HepG2 (cell line): Measurements from ENCODE around the gene COG5. TPM values are rescaled to one million over a fixed set of nuclear protein-coding genes. Genes with fewer than 3 reads are reported as not detected.

Experiments used
- ATAC-seq: fragments of 200-7000 bp; cut with Tn5 transposase; 3 replicates; pipeline ENCODE4 v1.9.1; 2020; ENCODE audit warnings: mild to moderate bottlenecking, moderate library complexity
- BruUV-seq: library from RNA; stranded (reverse); fragments of 400-500 nt; replicated peaks from 2 replicates; lab custom pipeline; 2021; lab: Mats Ljungman, UMichigan
- CTCF ChIA-PET: fragments of 300-600 bp; formaldehyde crosslinking; extraction: SDS; loops from one replicate; lab custom pipeline; 2021; ENCODE audit warnings: low total read pairs, inconsistent platforms, low intra/inter-chr PET ratio; lab: Yijun Ruan, JAX
- POLR2A ChIA-PET: fragments of 350-600 bp; sonication (Branson Sonifier 250); formaldehyde crosslinking; loops from one replicate; lab custom pipeline; 2020; ENCODE audit warnings: antibody characterized with exemption, inconsistent platforms; lab: Yijun Ruan, JAX
- DNase-seq: peaks from one replicate; pipeline ENCODE4 v3.0.0-alpha.2; 2015; ENCODE audit warnings: low spot score
- FAIRE-seq: peaks from 3 replicates; lab custom pipeline; 2011; peaks lifted over from hg19 to GRCh38; lab: Jason Lieb, UNC
- H2AFZ ChIP-seq: one replicate; pipeline ENCODE4 v1.6.1; 2011; ENCODE audit warnings: low read length, inconsistent platforms
- H3K27ac ChIP-seq: fragments of 300-600 bp; 3 replicates; pipeline ENCODE4 v1.8.0; 2011; ENCODE audit warnings: mixed run types, mild to moderate bottlenecking, mixed read lengths, low read length, inconsistent platforms; ENCODE audit not compliant: insufficient read depth; ENCODE audit errors: extremely low read length
- H3K27me3 ChIP-seq, 2 experiments: fragments of 200-600 bp in 1 of 2; 2 replicates in 1 of 2; 3 replicates in 1 of 2; pipeline versions ENCODE4 v1.6.0 to v1.8.0; 2011; ENCODE audit warnings: low read length in 2 of 2, mild to moderate bottlenecking in 2 of 2, moderate library complexity in 2 of 2, inconsistent platforms in 1 of 2; ENCODE audit not compliant: insufficient read depth in 2 of 2, control insufficient read depth in 1 of 2
- H3K36me3 ChIP-seq, 2 experiments: fragments of 200-600 bp in 1 of 2; replicated peaks in 1 of 2; 2 replicates in 1 of 2; 3 replicates in 1 of 2; pipeline versions ENCODE4 v1.5.1 to v1.8.0; 2011; ENCODE audit warnings: low read length in 2 of 2, inconsistent platforms in 1 of 2; ENCODE audit not compliant: insufficient read depth in 2 of 2, control insufficient read depth in 1 of 2
- H3K4me1 ChIP-seq: 2 replicates; pipeline ENCODE4 v1.5.1; 2012; ENCODE audit warnings: low read length, inconsistent platforms; ENCODE audit not compliant: insufficient read depth
- H3K4me2 ChIP-seq: 2 replicates; pipeline ENCODE4 v1.6.0; 2011; ENCODE audit warnings: low read depth, low read length, inconsistent platforms
- H3K4me3 ChIP-seq, 3 experiments: fragments of 200-600 bp in 1 of 3; sonication (generic), shearing (Covaris generic) in 1 of 3; replicated peaks in 1 of 3; 2 replicates each; pipeline ENCODE4 v1.5.1; 2011 to 2016; ENCODE audit warnings: low read length in 3 of 3, inconsistent platforms in 2 of 3, low read depth in 2 of 3, mild to moderate bottlenecking in 2 of 3, control low read depth in 1 of 3, mixed read lengths in 1 of 3; ENCODE audit not compliant: insufficient read depth in 1 of 3
- H3K79me2 ChIP-seq: one replicate; pipeline ENCODE4 v1.6.1; 2011; ENCODE audit warnings: low read length, inconsistent platforms; ENCODE audit not compliant: insufficient read depth
- H3K9ac ChIP-seq: 2 replicates; pipeline ENCODE4 v1.6.0; 2011; ENCODE audit warnings: mild to moderate bottlenecking, low read depth, low read length, inconsistent platforms; ENCODE audit not compliant: insufficient read depth
- H3K9me3 ChIP-seq: 2 replicates; pipeline ENCODE4 v1.5.1; 2012; ENCODE audit warnings: mild to moderate bottlenecking, low read length
- H4K20me1 ChIP-seq: 2 replicates; pipeline ENCODE4 v1.6.0; 2011; ENCODE audit warnings: inconsistent platforms, mild to moderate bottlenecking, low read length, moderate library complexity; ENCODE audit not compliant: insufficient read depth
- EEA1 ChIP-seq: sonication (generic); formaldehyde crosslinking; IDR thresholded peaks from 2 replicates; pipeline ENCODE4 v1.5.1; 2020; ENCODE audit warnings: mild to moderate bottlenecking, missing genetic modification reagents, borderline replicate concordance
- POLR2A ChIP-seq, 2 experiments: IDR thresholded peaks; 2 replicates each; pipeline ENCODE4 v1.6.1; 2011; ENCODE audit warnings: low read depth in 2 of 2, low read length in 2 of 2, mild to moderate bottlenecking in 1 of 2, moderate library complexity in 1 of 2; ENCODE audit not compliant: insufficient read depth in 1 of 2
- ZNF550 ChIP-seq: sonication (generic); formaldehyde crosslinking; IDR thresholded peaks from 2 replicates; pipeline ENCODE4 v1.4.0; 2020; ENCODE audit warnings: mild to moderate bottlenecking, missing genetic modification reagents, borderline replicate concordance
- ZNF850 ChIP-seq: sonication (generic); formaldehyde crosslinking; conservative IDR thresholded peaks from 2 replicates; pipeline ENCODE4 v1.9.0; 2021; ENCODE audit warnings: mild to moderate bottlenecking, missing genetic modification reagents
- WGBS: methylation state at CpG from one replicate; pipeline ENCODE4 v1.1.6; 2017; ENCODE audit warnings: low lambda C conversion rate; 5-methylcytosine and 5-hydroxymethylcytosine counted together
- in situ Hi-C: cut with HindIII; loops from 2 replicates; pipeline ENCODE4 v1.10.0; 2017; ENCODE audit warnings: low pct_unique_long_range_greater_than_20kb; ENCODE audit not compliant: extremely low pct_ligation_motif_present
- intact Hi-C: fragments of 100-400 bp; cut with micrococcal nuclease; formaldehyde crosslinking; loops from one replicate; pipeline ENCODE4 v1.10.0; 2022; ENCODE audit not compliant: unreplicated experiment
- polyA plus RNA-seq, 8 experiments: library from polyadenylated mRNA; depleted of rRNA in 3 of 8; stranded (reverse) in 7 of 8; unstranded in 1 of 8; fragments of >200 nt; fragmentation: Illumina TruSeq in 4 of 8; extraction: Trizol in 4 of 8; gene quantifications; 2 replicates each; pipeline versions ENCODE4 v1.2.1 to v1.2.3, GENCODE V29; 2011 to 2016; ENCODE audit warnings: low read depth in 4 of 8, missing spikeins in 1 of 8, mixed read lengths in 1 of 8; ENCODE audit not compliant: insufficient read depth in 1 of 8
- total RNA-seq, 5 experiments: library from RNA; depleted of rRNA; stranded (reverse); fragments of >200 nt; fragmentation: Illumina TruSeq; extraction: Trizol; gene quantifications; 2 replicates each; pipeline ENCODE4 v1.2.3, GENCODE V29; 2016; ENCODE audit warnings: low read depth in 1 of 5
- TF ChIP-seq, protein P1 (sequence below): IDR thresholded peaks from 2 replicates; pipeline ENCODE4 v1.6.1; 2012; ENCODE audit warnings: inconsistent platforms
- TF ChIP-seq, protein P2 (sequence below): sonication (generic); formaldehyde crosslinking; IDR thresholded peaks from 2 replicates; pipeline ENCODE4 v1.8.0; 2022; ENCODE audit warnings: mild to moderate bottlenecking, missing genetic modification reagents, borderline replicate concordance
- TF ChIP-seq, protein P3 (sequence below): IDR thresholded peaks from 2 replicates; pipeline ENCODE4 v1.6.1; 2016
- TF ChIP-seq, protein P4 (sequence below): sonication (generic); formaldehyde crosslinking; IDR thresholded peaks from 2 replicates; pipeline ENCODE4 v1.5.1; 2020; ENCODE audit warnings: mild to moderate bottlenecking, missing genetic modification reagents, moderate library complexity

COG5 gene
- total and polyA plus RNA-seq, 2 of the 13 experiments (the other 11 are each of a cell fraction or from before 2014, with no cell fraction given): 20.4 to 31.3 TPM

DNA sequence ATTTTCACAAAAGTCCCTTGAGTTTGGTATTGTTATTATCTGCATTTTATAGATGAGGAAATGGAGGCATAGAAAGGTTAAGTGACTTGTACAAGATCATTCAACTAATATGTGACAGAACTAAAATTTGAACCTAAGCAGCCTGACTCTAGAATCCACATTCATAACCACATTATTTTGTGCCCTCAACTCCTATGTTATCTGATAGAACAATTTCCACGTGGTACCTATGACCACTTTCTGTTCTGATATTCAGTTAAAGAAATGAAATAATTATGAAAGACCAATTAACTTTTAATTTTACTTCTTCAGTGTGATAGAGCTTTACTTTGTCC, 33.8 kb upstream of the COG5 start:
- no peaks in the 10 kb centered on the region for H3K9me3 ChIP-seq
- H3K36me3 ChIP-seq: peaks cover 0 to 1% of the 10 kb centered on the region in 2 experiments; a peak in 4 of 5 replicates
- no peak overlapping the region for H3K4me2 ChIP-seq
- ATAC-seq: no peak
- WGBS: 97% methylated on average over 1 of the region's 1 CpG
- no peak overlapping the region for H3K4me3 ChIP-seq
- H3K27ac ChIP-seq: no peak overlapping the region
- TF ChIP-seq, protein P1, sequence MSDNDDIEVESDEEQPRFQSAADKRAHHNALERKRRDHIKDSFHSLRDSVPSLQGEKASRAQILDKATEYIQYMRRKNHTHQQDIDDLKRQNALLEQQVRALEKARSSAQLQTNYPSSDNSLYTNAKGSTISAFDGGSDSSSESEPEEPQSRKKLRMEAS: no peak
- CTCF ChIA-PET: no interaction called here
- no peak overlapping the region for H3K9ac ChIP-seq
- intact Hi-C loops (no loop called here), in situ Hi-C loops (no loop called here)
- POLR2A ChIA-PET: no interaction called here
- no TSS peak for BruUV-seq
- no peak for DNase-seq
- H4K20me1 ChIP-seq: no peaks in the 10 kb centered on the region
- H3K4me1 ChIP-seq: peaks cover 10% of the 10 kb centered on the region; the same call in 1 of the 2 replicates
- H3K79me2 ChIP-seq: no peaks in the 10 kb centered on the region
- H3K27me3 ChIP-seq: no peaks in the 10 kb centered on the region
- no peak overlapping the region for H2AFZ ChIP-seq
- FAIRE-seq: no peak

DNA sequence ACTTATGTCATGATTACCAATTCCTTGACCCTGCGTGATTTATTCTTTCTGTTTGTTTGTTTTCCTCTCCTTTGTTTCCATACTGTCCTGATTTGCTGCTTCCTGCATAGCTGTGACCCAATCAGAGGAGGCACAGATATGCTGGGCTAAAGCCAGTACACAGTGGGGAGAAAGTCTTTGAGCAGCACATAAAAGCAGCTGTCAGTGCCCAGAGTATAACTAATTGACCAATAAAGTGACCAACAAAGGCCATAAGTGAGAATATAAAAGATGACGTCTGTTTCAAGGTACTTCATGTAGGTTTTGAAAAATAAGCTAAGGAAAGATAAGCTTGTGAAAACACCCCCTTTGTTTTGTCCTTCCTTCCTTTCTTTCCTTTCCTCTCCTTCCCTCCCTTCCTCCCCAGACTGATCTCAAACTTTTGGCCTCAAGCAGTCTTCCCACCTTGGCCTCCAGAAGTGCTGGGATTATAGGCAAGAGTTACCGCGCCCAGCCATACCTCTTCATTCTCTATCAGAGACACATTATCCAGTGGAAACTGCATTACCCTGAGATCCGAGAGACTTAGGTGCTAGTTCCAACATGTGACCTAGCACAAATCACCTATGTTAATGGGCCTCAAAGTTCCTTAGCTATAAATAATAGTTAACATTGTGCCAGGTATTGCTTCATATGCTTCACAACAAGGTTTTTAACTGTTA, 33.3 kb upstream of the COG5 start:
- Histone ChIP-seq H3K4me1 (peaks cover 5% of the 10 kb centered on the region; the same call in 1 of the 2 replicates), H3K9me3 (no peaks in the 10 kb centered on the region), H3K27me3 (no peaks in the 10 kb centered on the region), H2AFZ (no peak overlapping the region), H3K79me2 (no peaks in the 10 kb centered on the region), H3K4me3 (no peak overlapping the region), H4K20me1 (no peaks in the 10 kb centered on the region), H3K9ac (no peak overlapping the region), H3K36me3 (peaks cover 0 to 1% of the 10 kb centered on the region in 2 experiments; a peak in 4 of 5 replicates), H3K27ac (no peak overlapping the region), H3K4me2 (no peak overlapping the region)
- DNase-seq (no peak), FAIRE-seq (no peak), ATAC-seq (no peak)
- ChIA-PET CTCF (no interaction called here), POLR2A (no interaction called here)
- in situ Hi-C loops: no loop called here
- no TSS peak for BruUV-seq
- intact Hi-C loops: no loop called here
- WGBS: 95% methylated on average over 5 of the region's 5 CpGs
- TF ChIP-seq, protein P2, sequence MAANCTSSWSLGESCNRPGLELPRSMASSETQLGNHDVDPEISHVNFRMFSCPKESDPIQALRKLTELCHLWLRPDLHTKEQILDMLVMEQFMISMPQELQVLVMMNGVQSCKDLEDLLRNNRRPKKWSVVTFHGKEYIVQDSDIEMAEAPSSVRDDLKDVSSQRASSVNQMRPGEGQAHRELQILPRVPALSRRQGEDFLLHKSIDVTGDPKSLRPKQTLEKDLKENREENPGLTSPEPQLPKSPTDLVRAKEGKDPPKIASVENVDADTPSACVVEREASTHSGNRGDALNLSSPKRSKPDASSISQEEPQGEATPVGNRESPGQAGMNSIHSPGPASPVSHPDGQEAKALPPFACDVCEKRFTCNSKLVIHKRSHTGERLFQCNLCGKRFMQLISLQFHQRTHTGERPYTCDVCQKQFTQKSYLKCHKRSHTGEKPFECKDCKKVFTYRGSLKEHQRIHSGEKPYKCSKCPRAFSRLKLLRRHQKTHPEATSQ (CRISPR knock-in tag): no peak
- TF ChIP-seq ZNF550 (CRISPR knock-in tag): no peak
- TF ChIP-seq, protein P3, sequence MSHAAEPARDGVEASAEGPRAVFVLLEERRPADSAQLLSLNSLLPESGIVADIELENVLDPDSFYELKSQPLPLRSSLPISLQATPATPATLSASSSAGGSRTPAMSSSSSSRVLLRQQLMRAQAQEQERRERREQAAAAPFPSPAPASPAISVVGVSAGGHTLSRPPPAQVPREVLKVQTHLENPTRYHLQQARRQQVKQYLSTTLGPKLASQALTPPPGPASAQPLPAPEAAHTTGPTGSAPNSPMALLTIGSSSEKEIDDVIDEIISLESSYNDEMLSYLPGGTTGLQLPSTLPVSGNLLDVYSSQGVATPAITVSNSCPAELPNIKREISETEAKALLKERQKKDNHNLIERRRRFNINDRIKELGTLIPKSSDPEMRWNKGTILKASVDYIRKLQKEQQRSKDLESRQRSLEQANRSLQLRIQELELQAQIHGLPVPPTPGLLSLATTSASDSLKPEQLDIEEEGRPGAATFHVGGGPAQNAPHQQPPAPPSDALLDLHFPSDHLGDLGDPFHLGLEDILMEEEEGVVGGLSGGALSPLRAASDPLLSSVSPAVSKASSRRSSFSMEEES: no peak
- TF ChIP-seq EEA1 (CRISPR knock-in tag): no peak
- TF ChIP-seq ZNF850 (CRISPR knock-in tag): no peak
- TF ChIP-seq, protein P4, sequence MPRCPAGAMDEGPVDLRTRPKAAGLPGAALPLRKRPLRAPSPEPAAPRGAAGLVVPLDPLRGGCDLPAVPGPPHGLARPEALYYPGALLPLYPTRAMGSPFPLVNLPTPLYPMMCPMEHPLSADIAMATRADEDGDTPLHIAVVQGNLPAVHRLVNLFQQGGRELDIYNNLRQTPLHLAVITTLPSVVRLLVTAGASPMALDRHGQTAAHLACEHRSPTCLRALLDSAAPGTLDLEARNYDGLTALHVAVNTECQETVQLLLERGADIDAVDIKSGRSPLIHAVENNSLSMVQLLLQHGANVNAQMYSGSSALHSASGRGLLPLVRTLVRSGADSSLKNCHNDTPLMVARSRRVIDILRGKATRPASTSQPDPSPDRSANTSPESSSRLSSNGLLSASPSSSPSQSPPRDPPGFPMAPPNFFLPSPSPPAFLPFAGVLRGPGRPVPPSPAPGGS: no peak
- no peak for TF ChIP-seq POLR2A (IDR thresholded peaks at IDR 0.05; ENCODE audit: insufficient read depth in 1 of 2, low read depth in 2 of 2, low read length in 2 of 2)
